Esophagus muscularis mucosa (tissue), 4 donors: Measurements from ENCODE around the gene VTI1A.

ENCODE experiments used
- EP300 ChIP-seq: sonication (generic); formaldehyde crosslinking; IDR thresholded peaks from one replicate; pipeline ENCODE4 v1.6.1; 2017; ENCODE audit warnings: antibody characterized with exemption
- POLR2A ChIP-seq: fragments of 450-650 bp; IDR thresholded peaks from one replicate; pipeline ENCODE4 v1.6.1; 2017; ENCODE audit warnings: antibody characterized with exemption, moderate library complexity, mild to moderate bottlenecking, low read depth
- POLR2AphosphoS5 ChIP-seq, 2 donors: sonication (generic); formaldehyde crosslinking; IDR thresholded peaks; one replicate each; pipeline ENCODE4 v1.6.1; 2017; ENCODE audit warnings: antibody characterized with exemption in 2 of 2
- TF ChIP-seq, protein P1 (sequence below), 3 experiments: fragments of 200-600 bp in 2 of 3; fragments of 450-650 bp in 1 of 3; sonication (generic) in 2 of 3; IDR thresholded peaks; one replicate each; pipeline ENCODE4 v1.5.1; 2017 to 2019; ENCODE audit warnings: antibody characterized with exemption in 3 of 3, mild to moderate bottlenecking in 2 of 3, moderate library complexity in 1 of 3

DNA sequence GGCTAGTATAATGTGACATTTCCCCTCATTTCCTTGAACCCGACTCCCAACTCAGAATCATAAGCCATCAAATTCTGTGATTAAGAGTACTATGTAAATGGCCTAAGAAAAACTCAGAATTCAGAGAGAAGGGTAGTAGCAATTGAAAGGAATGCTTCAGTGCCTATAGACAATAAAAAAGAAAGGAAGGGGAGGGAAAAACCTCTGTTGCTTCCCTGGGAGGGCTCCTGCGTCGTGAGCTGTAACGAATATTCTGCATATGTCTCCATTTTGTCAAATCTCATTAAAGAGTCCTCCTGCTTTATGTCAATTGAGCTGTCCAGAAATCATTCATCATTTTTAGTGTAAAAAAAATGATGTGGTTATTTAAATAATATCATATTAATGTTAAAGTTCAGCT is 223.0 kb downstream of the VTI1A start:
- no peak for TF ChIP-seq POLR2AphosphoS5 (IDR thresholded peaks at IDR 0.05)
- TF ChIP-seq POLR2A, result no peak
- TF ChIP-seq, protein P1, sequence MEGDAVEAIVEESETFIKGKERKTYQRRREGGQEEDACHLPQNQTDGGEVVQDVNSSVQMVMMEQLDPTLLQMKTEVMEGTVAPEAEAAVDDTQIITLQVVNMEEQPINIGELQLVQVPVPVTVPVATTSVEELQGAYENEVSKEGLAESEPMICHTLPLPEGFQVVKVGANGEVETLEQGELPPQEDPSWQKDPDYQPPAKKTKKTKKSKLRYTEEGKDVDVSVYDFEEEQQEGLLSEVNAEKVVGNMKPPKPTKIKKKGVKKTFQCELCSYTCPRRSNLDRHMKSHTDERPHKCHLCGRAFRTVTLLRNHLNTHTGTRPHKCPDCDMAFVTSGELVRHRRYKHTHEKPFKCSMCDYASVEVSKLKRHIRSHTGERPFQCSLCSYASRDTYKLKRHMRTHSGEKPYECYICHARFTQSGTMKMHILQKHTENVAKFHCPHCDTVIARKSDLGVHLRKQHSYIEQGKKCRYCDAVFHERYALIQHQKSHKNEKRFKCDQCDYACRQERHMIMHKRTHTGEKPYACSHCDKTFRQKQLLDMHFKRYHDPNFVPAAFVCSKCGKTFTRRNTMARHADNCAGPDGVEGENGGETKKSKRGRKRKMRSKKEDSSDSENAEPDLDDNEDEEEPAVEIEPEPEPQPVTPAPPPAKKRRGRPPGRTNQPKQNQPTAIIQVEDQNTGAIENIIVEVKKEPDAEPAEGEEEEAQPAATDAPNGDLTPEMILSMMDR (IDR thresholded peaks at IDR 0.05), result no peak
- TF ChIP-seq EP300, result no peak
